ENCODE data around the gene FRMD3.

GRCh38 chr9:83491995-83492394, 46.2 kb downstream of the FRMD3 start:
- TF ChIP-seq CTCF (IDR thresholded peaks at IDR 0.05): no peak
- no peak for TF ChIP-seq POLR2A (IDR thresholded peaks at IDR 0.05)
